Thyroid gland (tissue), 4 donors: Measurements from ENCODE around the gene ECPAS. TPM values are rescaled to one million over a fixed set of nuclear protein-coding genes. Genes with fewer than 3 reads are reported as not detected.

Source experiments
- DNase-seq, 2 donors: peaks; one replicate each; pipeline ENCODE4 v3.0.0-alpha.2; 2019
- H3K27ac ChIP-seq, 3 donors: fragments of 200-600 bp; sonication (generic); 1 replicate in 2 of 3; 2 replicates in 1 of 3; pipeline ENCODE4 v1.5.1; 2016 to 2019; ENCODE audit warnings: mild to moderate bottlenecking in 1 of 3, moderate library complexity in 1 of 3
- H3K27me3 ChIP-seq: fragments of 200-600 bp; sonication (generic); one replicate; pipeline ENCODE4 v1.5.1; 2019
- H3K36me3 ChIP-seq, 2 donors: fragments of 200-600 bp; sonication (generic); one replicate each; pipeline ENCODE4 v1.5.1; 2016 to 2019
- H3K4me1 ChIP-seq, 2 donors: fragments of 200-600 bp; sonication (generic); one replicate each; pipeline ENCODE4 v1.5.1; 2017 to 2019
- H3K4me3 ChIP-seq, 3 donors: fragments of 200-600 bp; sonication (generic); replicated peaks in 1 of 3; 1 replicate in 2 of 3; 2 replicates in 1 of 3; pipeline ENCODE4 v1.5.1; 2016; ENCODE audit warnings: mild to moderate bottlenecking in 1 of 3
- H3K9me3 ChIP-seq: fragments of 200-600 bp; sonication (generic); one replicate; pipeline ENCODE4 v1.5.1; 2017
- CTCF ChIP-seq, 6 experiments: fragments of 200-600 bp in 3 of 6; fragments of 450-650 bp in 3 of 6; sonication (generic) in 3 of 6; IDR thresholded peaks; one replicate each; pipeline ENCODE4 v1.5.1; 2016 to 2019; ENCODE audit warnings: antibody characterized with exemption in 6 of 6, mild to moderate bottlenecking in 2 of 6, inconsistent platforms in 1 of 6, moderate library complexity in 1 of 6
- POLR2A ChIP-seq, 2 donors: fragments of 450-650 bp; IDR thresholded peaks; one replicate each; pipeline ENCODE4 v1.6.1; 2017; ENCODE audit warnings: antibody characterized with exemption in 2 of 2, mild to moderate bottlenecking in 2 of 2, moderate library complexity in 1 of 2
- WGBS, 2 donors: methylation state at CpG; one replicate each; pipeline ENCODE4 v1.1.5; 2017; 5-methylcytosine and 5-hydroxymethylcytosine counted together
- intact Hi-C: fragments of 100-400 bp; cut with DNase I; formaldehyde crosslinking; loops from one replicate; pipeline ENCODE4 v1.15.1; 2023
- total RNA-seq, 4 donors: library from RNA; depleted of rRNA; stranded (reverse); fragments of >200 nt; gene quantifications; one replicate each; pipeline ENCODE4 v1.2.3, GENCODE V29; 2016

ECPAS gene
- total RNA-seq: 100 to 1,000 TPM in 1 of 4 donors, 10 to 100 TPM in 3; 78.1 to 128 (median 81.5) TPM

GRCh38 chr9:111483858-111484571 lies at the start of gene ECPAS:
Gene ECPAS (minus strand): TSS chr9:111484383. CDS start chr9:111472918, 11,465 bp downstream.
- DNase-seq: peak; percentile 73 to 75
- WGBS, 2 donors: 0% methylated on average over 2 to 19 of the region's 101 CpGs

GRCh38 chr9:111533099-111533790 lies 49.1 kb upstream of the ECPAS start:
- TF ChIP-seq POLR2A (IDR thresholded peaks at IDR 0.05): no peak
- TF ChIP-seq CTCF (IDR thresholded peaks at IDR 0.05): no peak
- Histone ChIP-seq H3K9me3 (no peaks in the 10 kb centered on the region), H3K36me3 (peaks cover 29 to 35% of the 10 kb centered on the region in 2 donors), H3K4me1 (peaks cover 0 to 3% of the 10 kb centered on the region in 2 donors), H3K27me3 (no peaks in the 10 kb centered on the region), H3K27ac (peak overlapping the region in 1 of 3 donors; percentile 44), H3K4me3 (no peak overlapping the region)
- peak; percentile 66 to 67 for DNase-seq
- 40 to 53% methylated on average over 5 of the region's 5 CpGs for WGBS, 2 donors
- intact Hi-C loops: no loop called here

More at GRCh38 chr9:111483858-111484571, at the start of gene ECPAS:
- peak in 1 of 6 experiments; percentile 20 for TF ChIP-seq CTCF (IDR thresholded peaks at IDR 0.05)
- peak in 1 of 2 donors; percentile 69 for TF ChIP-seq POLR2A (IDR thresholded peaks at IDR 0.05)
- H3K9me3 ChIP-seq: no peaks in the 10 kb centered on the region
- intact Hi-C loops: no loop called here
- H3K27me3 ChIP-seq: no peaks in the 10 kb centered on the region
- no peaks in the 10 kb centered on the region for H3K36me3 ChIP-seq
- H3K4me3 ChIP-seq: peak within 1 kb of the TSS; percentile 60 to 65 (median 61)
- H3K27ac ChIP-seq: peak within 1 kb of the TSS; percentile 86 to 97 (median 97)
- peaks cover 13 to 16% of the 10 kb centered on the region in 2 donors for H3K4me1 ChIP-seq

- Histone ChIP-seq H3K4me3 (no peak overlapping the region), H3K27me3 (no peaks in the 10 kb centered on the region), H3K27ac (no peak overlapping the region), H3K9me3 (no peaks in the 10 kb centered on the region), H3K4me1 (peaks cover 0 to 3% of the 10 kb centered on the region in 2 donors), H3K36me3 (peaks cover 17 to 25% of the 10 kb centered on the region in 2 donors)
- intact Hi-C loops: no loop called here
- 99 to 100% methylated on average over 4 of the region's 4 CpGs for WGBS, 2 donors
- no peak for TF ChIP-seq CTCF (IDR thresholded peaks at IDR 0.05)
- TF ChIP-seq POLR2A (IDR thresholded peaks at IDR 0.05): no peak
- DNase-seq: no peak
Observed at GRCh38 chr9:111531716-111532115, 47.5 kb upstream of the ECPAS start.

GRCh38 chr9:111529787-111530186 lies 45.6 kb upstream of the ECPAS start:
- WGBS, 2 donors: 22 to 32% methylated on average over 2 of the region's 2 CpGs
- intact Hi-C loops: no loop called here
- no peak for TF ChIP-seq POLR2A (IDR thresholded peaks at IDR 0.05)
- TF ChIP-seq CTCF (IDR thresholded peaks at IDR 0.05): no peak
- Histone ChIP-seq H3K36me3 (peaks cover 6 to 10% of the 10 kb centered on the region in 2 donors), H3K9me3 (no peaks in the 10 kb centered on the region), H3K4me1 (peaks cover 0 to 3% of the 10 kb centered on the region in 2 donors), H3K27ac (peak overlapping the region in 1 of 3 donors; percentile 22), H3K4me3 (no peak overlapping the region), H3K27me3 (no peaks in the 10 kb centered on the region)
- DNase-seq: peak in 1 of 2 donors; percentile 17

- peaks cover 0 to 3% of the 10 kb centered on the region in 2 donors for H3K36me3 ChIP-seq
- H3K27ac ChIP-seq: no peak overlapping the region
- no peaks in the 10 kb centered on the region for H3K27me3 ChIP-seq
- H3K4me3 ChIP-seq: no peak overlapping the region
- peaks cover 0 to 3% of the 10 kb centered on the region in 2 donors for H3K4me1 ChIP-seq
- no peaks in the 10 kb centered on the region for H3K9me3 ChIP-seq
- no peak for DNase-seq
- WGBS, 2 donors: 94 to 100% methylated on average over 2 of the region's 2 CpGs
- TF ChIP-seq CTCF (IDR thresholded peaks at IDR 0.05) (no peak), POLR2A (IDR thresholded peaks at IDR 0.05) (no peak)
- intact Hi-C loops: no loop called here
Observed at GRCh38 chr9:111527347-111527746, 43.2 kb upstream of the ECPAS start.
